IMR-90 (cell line): ENCODE data around the gene SERPINA9. TPM values are rescaled to one million over a fixed set of nuclear protein-coding genes. Genes with fewer than 3 reads are reported as not detected.

Source experiments
- ATAC-seq: fragments of 200-7000 bp; cut with Tn5 transposase; 2 replicates; pipeline ENCODE4 v1.9.1; 2020; ENCODE audit warnings: low read depth, mild to moderate bottlenecking, moderate library complexity
- BruUV-seq: library from RNA; stranded (reverse); fragments of 400-500 nt; replicated peaks from 2 replicates; lab custom pipeline; 2021; lab: Mats Ljungman, UMichigan
- CTCF ChIA-PET: fragments of 300-600 bp; formaldehyde crosslinking; extraction: SDS; loops from one replicate; lab custom pipeline; 2021; ENCODE audit warnings: antibody characterized with exemption; lab: Yijun Ruan, JAX
- POLR2A ChIA-PET: fragments of 300-600 bp; sonication (Branson Sonifier 250); formaldehyde crosslinking; loops from one replicate; lab custom pipeline; 2022; ENCODE audit warnings: antibody characterized with exemption; ENCODE audit not compliant: unreplicated experiment; lab: Charles Lee
- DNase-seq: peaks from one replicate; pipeline ENCODE4 v3.0.0; 2013
- H2AFZ ChIP-seq: replicated peaks from 2 replicates; pipeline ENCODE3; 2013; ENCODE audit warnings: low read length, mild to moderate bottlenecking; ENCODE audit not compliant: poor library complexity
- H2AK5ac ChIP-seq: 2 replicates; pipeline ENCODE4 v1.6.1; 2013; ENCODE audit warnings: low read depth, low read length, inconsistent platforms
- H2AK9ac ChIP-seq: replicated peaks from 2 replicates; pipeline ENCODE3; 2013; ENCODE audit warnings: mild to moderate bottlenecking, low read depth, low read length, moderate library complexity; ENCODE audit not compliant: poor library complexity
- H2BK120ac ChIP-seq: 2 replicates; pipeline ENCODE4 v1.6.1; 2013; ENCODE audit warnings: low read depth, low read length, inconsistent platforms
- H2BK15ac ChIP-seq: 3 replicates; pipeline ENCODE4 v1.6.1; 2013; ENCODE audit warnings: low read depth, low read length, inconsistent platforms
- H2BK20ac ChIP-seq: 2 replicates; pipeline ENCODE4 v1.6.1; 2013; ENCODE audit warnings: low read depth, mild to moderate bottlenecking, inconsistent platforms, low read length, moderate library complexity
- H2BK5ac ChIP-seq: 2 replicates; pipeline ENCODE4 v1.6.1; 2013; ENCODE audit warnings: mild to moderate bottlenecking, low read depth, low read length, inconsistent platforms; ENCODE audit not compliant: poor library complexity, severe bottlenecking
- H3K14ac ChIP-seq: replicated peaks from 2 replicates; pipeline ENCODE4 v1.6.1; 2013; ENCODE audit warnings: low read depth, low read length, inconsistent platforms
- H3K18ac ChIP-seq: 2 replicates; pipeline ENCODE4 v1.6.1; 2013; ENCODE audit warnings: low read depth, low read length, control low read depth
- H3K23ac ChIP-seq: 2 replicates; pipeline ENCODE4 v1.6.1; 2013; ENCODE audit warnings: low read depth, low read length, inconsistent platforms
- H3K27ac ChIP-seq: 2 replicates; pipeline ENCODE4 v1.5.1; 2013; ENCODE audit warnings: mild to moderate bottlenecking, control low read depth, low read length; ENCODE audit not compliant: insufficient read depth
- H3K27me3 ChIP-seq: 2 replicates; pipeline ENCODE4 v1.6.1; 2013; ENCODE audit warnings: low read length; ENCODE audit not compliant: control insufficient read depth, insufficient read depth
- H3K36me3 ChIP-seq: 2 replicates; pipeline ENCODE4 v1.6.1; 2013; ENCODE audit warnings: low read length, mixed read lengths; ENCODE audit not compliant: control insufficient read depth, insufficient read depth
- H3K4ac ChIP-seq: 2 replicates; pipeline ENCODE4 v1.6.1; 2013; ENCODE audit warnings: low read depth, low read length, inconsistent platforms
- H3K4me1 ChIP-seq: 2 replicates; pipeline ENCODE4 v1.6.1; 2013; ENCODE audit warnings: low read length, mixed read lengths; ENCODE audit not compliant: control insufficient read depth, insufficient read depth
- H3K4me2 ChIP-seq: 2 replicates; pipeline ENCODE4 v1.6.1; 2013; ENCODE audit warnings: low read depth, mild to moderate bottlenecking, control low read depth, low read length, moderate library complexity
- H3K4me3 ChIP-seq: 2 replicates; pipeline ENCODE4 v1.5.1; 2013; ENCODE audit warnings: low read depth, mild to moderate bottlenecking, control low read depth, low read length, moderate library complexity; ENCODE audit not compliant: insufficient read depth
- H3K56ac ChIP-seq: 2 replicates; pipeline ENCODE4 v1.6.1; 2013; ENCODE audit warnings: low read length, inconsistent platforms; ENCODE audit not compliant: insufficient read depth; ENCODE audit errors: extremely low read depth
- H3K79me1 ChIP-seq, 2 experiments: 2 replicates each; pipeline ENCODE4 v1.6.1; 2013; ENCODE audit warnings: low read length in 2 of 2, inconsistent platforms in 1 of 2, low read depth in 1 of 2
- H3K9ac ChIP-seq: 2 replicates; pipeline ENCODE4 v1.6.1; 2013; ENCODE audit warnings: low read depth, low read length, control low read depth
- H3K9me1 ChIP-seq: 2 replicates; pipeline ENCODE4 v1.6.1; 2013; ENCODE audit warnings: low read length, inconsistent platforms; ENCODE audit not compliant: insufficient read depth
- H3K9me3 ChIP-seq: 2 replicates; pipeline ENCODE4 v1.6.1; 2013; ENCODE audit warnings: low read length; ENCODE audit not compliant: control insufficient read depth, insufficient read depth
- H4K20me1 ChIP-seq: 2 replicates; pipeline ENCODE4 v1.6.1; 2013; ENCODE audit warnings: low read length, inconsistent platforms; ENCODE audit not compliant: insufficient read depth
- H4K5ac ChIP-seq: 2 replicates; pipeline ENCODE4 v1.6.1; 2013; ENCODE audit warnings: mild to moderate bottlenecking, low read depth, low read length, control low read depth
- H4K8ac ChIP-seq, 2 experiments: 2 replicates each; pipeline ENCODE4 v1.6.1; 2013; ENCODE audit warnings: low read depth in 2 of 2, low read length in 2 of 2, control low read depth in 1 of 2, inconsistent platforms in 1 of 2
- H4K91ac ChIP-seq: 2 replicates; pipeline ENCODE4 v1.6.1; 2013; ENCODE audit warnings: low read depth, low read length, inconsistent platforms; ENCODE audit not compliant: insufficient read depth
- RCOR1 ChIP-seq: IDR thresholded peaks from 2 replicates; pipeline ENCODE4 v1.6.1; 2012; ENCODE audit warnings: mild to moderate bottlenecking, low read length, improper control_type of control experiment; ENCODE audit not compliant: insufficient replicate concordance
- WGBS, 2 experiments: methylation state at CpG; one replicate each; pipeline versions ENCODE4 v1.1.5 to v1.1.7; 2013; ENCODE audit warnings: missing lambda C conversion rate in 2 of 2; ENCODE audit not compliant: insufficient read length in 1 of 2; ENCODE audit errors: extremely low coverage in 2 of 2; 5-methylcytosine and 5-hydroxymethylcytosine counted together
- dilution Hi-C: fragments of 300-500 bp; cut with HindIII; formaldehyde crosslinking; loops from one replicate; pipeline ENCODE4 v1.14.3; 2018; ENCODE audit warnings: low sequenced_read_pairs; ENCODE audit not compliant: unreplicated experiment
- in situ Hi-C: fragments of 300-500 bp; cut with MboI; formaldehyde crosslinking; loops from 3 replicates; pipeline ENCODE4 v1.14.3; 2019; ENCODE audit warnings: low sequenced_read_pairs, inconsistent platforms, mixed read lengths
- intact Hi-C: fragments of 100-400 bp; cut with micrococcal nuclease; formaldehyde crosslinking; loops from 2 replicates; pipeline ENCODE4 v1.10.0; 2022
- polyA plus RNA-seq, 3 experiments: library from polyadenylated mRNA; depleted of rRNA; stranded (reverse); fragments of >200 nt; gene quantifications; 2 replicates each; pipeline ENCODE4 v1.2.3, GENCODE V29; 2012; ENCODE audit warnings: low replicate concordance in 1 of 3
- total RNA-seq: library from RNA; depleted of rRNA; stranded (reverse); fragments of >200 nt; gene quantifications from 2 replicates; pipeline ENCODE4 v1.2.3, GENCODE V29; 2012

SERPINA9 gene
- total and polyA plus RNA-seq, 2 of the 4 experiments (the other 2 are of a cell fraction) = 0.09 to 0.18 TPM

DNA sequence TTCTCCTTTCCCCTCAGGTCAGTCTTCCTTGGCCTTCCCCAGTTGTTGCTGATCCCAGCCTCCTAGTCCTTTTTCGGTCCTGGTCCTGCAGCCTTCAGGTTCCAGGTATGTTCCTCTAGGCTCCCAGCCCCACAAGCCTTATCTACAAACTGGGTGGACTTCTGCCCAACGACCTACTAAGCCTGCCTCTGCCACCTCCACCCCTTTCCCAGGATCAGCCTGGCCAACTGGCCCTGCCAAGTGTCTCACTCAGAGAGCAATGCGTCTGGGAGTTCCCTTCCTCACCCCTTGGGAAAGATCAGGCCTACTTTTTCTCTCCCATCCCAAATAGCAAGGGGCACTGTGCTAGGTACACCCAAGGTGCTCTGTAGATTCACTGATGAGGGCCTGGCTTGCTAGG is 33.4 kb upstream of the SERPINA9 start, which contains the start of gene SERPINA12:
Gene SERPINA12, minus strand, starts transcription at position 114 of the 400 bp plus-strand sequence. CDS start 11,072 bp downstream, outside the sequence.
- no peak within 1 kb of the TSS for H2AK9ac ChIP-seq
- H4K5ac ChIP-seq = no peak within 1 kb of the TSS
- H3K36me3 ChIP-seq = no peaks in the 10 kb centered on the region
- H2AFZ ChIP-seq = no peak within 1 kb of the TSS
- dilution Hi-C loops = no loop called here
- H3K9ac ChIP-seq = no peak within 1 kb of the TSS
- 29% methylated on average over 2 of the region's 3 CpGs; no CpG with 5 or more reads in 1 of the 2 experiments for WGBS, 2 experiments
- in situ Hi-C loops = no loop called here
- H2BK120ac ChIP-seq = no peak within 1 kb of the TSS
- no peak within 1 kb of the TSS for H2AK5ac ChIP-seq
- no peaks in the 10 kb centered on the region; the same call in 1 of the 2 replicates for H3K27me3 ChIP-seq
- no peaks in the 10 kb centered on the region for H3K79me1 ChIP-seq
- no peak within 1 kb of the TSS for H3K23ac ChIP-seq
- H3K18ac ChIP-seq = no peak within 1 kb of the TSS
- H3K4me3 ChIP-seq = no peak within 1 kb of the TSS
- H2BK20ac ChIP-seq = no peak within 1 kb of the TSS
- ChIA-PET CTCF (no interaction called here), POLR2A (no interaction called here)
- ATAC-seq = no peak
- H2BK5ac ChIP-seq = no peak within 1 kb of the TSS
- no TSS peak for BruUV-seq
- no peak within 1 kb of the TSS for H3K4ac ChIP-seq
- no peaks in the 10 kb centered on the region for H3K9me1 ChIP-seq
- no peak for DNase-seq
- H3K4me1 ChIP-seq = no peaks in the 10 kb centered on the region
- H4K8ac ChIP-seq = no peak within 1 kb of the TSS
- no peak within 1 kb of the TSS for H3K27ac ChIP-seq
- no peak within 1 kb of the TSS for H3K4me2 ChIP-seq
- no peak within 1 kb of the TSS for H2BK15ac ChIP-seq
- intact Hi-C loops = no loop called here
- no peak for TF ChIP-seq RCOR1
- H3K56ac ChIP-seq = no peak within 1 kb of the TSS
- H3K14ac ChIP-seq = no peak within 1 kb of the TSS
- no peaks in the 10 kb centered on the region for H3K9me3 ChIP-seq
- H4K20me1 ChIP-seq = no peaks in the 10 kb centered on the region
- no peak within 1 kb of the TSS for H4K91ac ChIP-seq
